CD4-positive, alpha-beta T cell (primary cell): ENCODE data around the gene IQSEC1. TPM values are rescaled to one million over a fixed set of nuclear protein-coding genes. Genes with fewer than 3 reads are reported as not detected.

Experiments
- ATAC-seq: fragments of 200-7000 bp; cut with Tn5 transposase; one replicate; pipeline ENCODE4 v1.10.0; 2022; ENCODE audit warnings: mild to moderate bottlenecking; ENCODE audit not compliant: poor library complexity
- CTCF ChIA-PET: fragments of 350-600 bp; sonication (Branson Sonifier 250); formaldehyde crosslinking; loops from one replicate; lab custom pipeline; 2021; ENCODE audit warnings: antibody characterized with exemption, inconsistent platforms; lab: Charles Lee
- POLR2A ChIA-PET: fragments of 350-600 bp; sonication (Branson Sonifier 250); formaldehyde crosslinking; loops from one replicate; lab custom pipeline; 2021; ENCODE audit warnings: antibody characterized with exemption, inconsistent platforms; lab: Charles Lee
- DNase-seq, 14 experiments: peaks; one replicate each; pipeline ENCODE4 v3.0.0-alpha.2; 2013 to 2020; ENCODE audit warnings: mixed read lengths in 2 of 14
- H3K27ac ChIP-seq, 2 donors: one replicate each; pipeline versions ENCODE4 v1.5.1 to v1.7.0; 2013; ENCODE audit warnings: low read length in 2 of 2, low read depth in 1 of 2, mild to moderate bottlenecking in 1 of 2
- H3K27me3 ChIP-seq, 2 experiments: 1 replicate in 1 of 2; 2 replicates in 1 of 2; pipeline versions ENCODE4 v1.6.1 to v1.7.0; 2013; ENCODE audit warnings: low read length in 2 of 2, control low read depth in 1 of 2, mild to moderate bottlenecking in 1 of 2, moderate library complexity in 1 of 2; ENCODE audit not compliant: insufficient read depth in 2 of 2, control insufficient read depth in 1 of 2
- H3K36me3 ChIP-seq: one replicate; pipeline ENCODE4 v1.6.1; 2013; ENCODE audit warnings: low read length, control low read depth; ENCODE audit not compliant: insufficient read depth
- H3K4me1 ChIP-seq: one replicate; pipeline ENCODE4 v1.6.1; 2013; ENCODE audit warnings: low read length, control low read depth; ENCODE audit not compliant: insufficient read depth
- H3K4me3 ChIP-seq: one replicate; pipeline ENCODE4 v1.5.1; 2013; ENCODE audit warnings: mild to moderate bottlenecking, low read length, moderate library complexity
- H3K9me3 ChIP-seq, 2 experiments: 1 replicate in 1 of 2; 2 replicates in 1 of 2; pipeline versions ENCODE4 v1.6.1 to v1.7.0; 2013; ENCODE audit warnings: low read length in 2 of 2, mild to moderate bottlenecking in 2 of 2, control low read depth in 1 of 2, moderate library complexity in 1 of 2; ENCODE audit not compliant: control insufficient read depth in 1 of 2, insufficient read depth in 1 of 2
- H3K27ac Mint-ChIP-seq: one replicate; pipeline ENCODE4 v1.8.0; 2020; ENCODE audit warnings: mixed read lengths
- H3K27me3 Mint-ChIP-seq: one replicate; pipeline ENCODE4 v1.8.0; 2021; ENCODE audit warnings: mixed read lengths
- H3K36me3 Mint-ChIP-seq: one replicate; pipeline ENCODE4 v1.8.0; 2021; ENCODE audit warnings: low read depth, mixed read lengths
- H3K4me1 Mint-ChIP-seq: one replicate; pipeline ENCODE4 v1.8.0; 2021; ENCODE audit warnings: low read depth, mixed read lengths
- H3K4me3 Mint-ChIP-seq: one replicate; pipeline ENCODE4 v1.8.0; 2020; ENCODE audit warnings: mild to moderate bottlenecking, mixed read lengths
- H3K9me3 Mint-ChIP-seq: one replicate; pipeline ENCODE4 v1.8.0; 2020; ENCODE audit warnings: mixed read lengths
- CTCF ChIP-seq: fragments of 200-600 bp; IDR thresholded peaks from one replicate; pipeline ENCODE4 v1.8.0; 2022; ENCODE audit warnings: antibody characterized with exemption, mild to moderate bottlenecking
- intact Hi-C, 2 experiments: fragments of 100-400 bp; cut with DNase I in 1 of 2; cut with micrococcal nuclease in 1 of 2; formaldehyde crosslinking; loops; one replicate each; pipeline versions ENCODE4 v1.15.1 to v1.9.0; 2023 to 2025; cut with DNase I, micrococcal nuclease
- total RNA-seq, 174 experiments: library from RNA in 2 of 174; stranded (reverse) in 2 of 174; gene quantifications; one replicate each; pipeline ENCODE4 v1.2.3 and lab custom pipeline; 2021 to 2026

The IQSEC1 gene
- total RNA-seq, 2 experiments from 2014 or later = 102 to 108 TPM

GRCh38 chr3:13114811-13115575 is 41.8 kb upstream of the IQSEC1 start:
- H3K9me3 ChIP-seq = no peaks in the 10 kb centered on the region
- DNase-seq (no peak), ATAC-seq (no peak)
- ChIA-PET POLR2A (no interaction called here), CTCF (no interaction called here)
- no peaks in the 10 kb centered on the region for H3K36me3 Mint-ChIP-seq
- intact Hi-C loops = no loop called here
- H3K4me1 Mint-ChIP-seq = peaks cover 12% of the 10 kb centered on the region
- no peak overlapping the region for H3K4me3 Mint-ChIP-seq
- no peak overlapping the region for H3K27ac Mint-ChIP-seq
- H3K27me3 ChIP-seq = no peaks in the 10 kb centered on the region
- H3K4me1 ChIP-seq = peaks cover 13% of the 10 kb centered on the region
- H3K4me3 ChIP-seq = no peak overlapping the region
- no peaks in the 10 kb centered on the region for H3K9me3 Mint-ChIP-seq
- TF ChIP-seq CTCF = no peak
- no peaks in the 10 kb centered on the region for H3K27me3 Mint-ChIP-seq
- no peaks in the 10 kb centered on the region for H3K36me3 ChIP-seq
- H3K27ac ChIP-seq = no peak overlapping the region

- Histone ChIP-seq H3K4me3 (no peak overlapping the region), H3K4me1 (peaks cover 13% of the 10 kb centered on the region), H3K27ac (no peak overlapping the region), H3K36me3 (no peaks in the 10 kb centered on the region), H3K9me3 (peaks cover 0 to 4% of the 10 kb centered on the region in 2 experiments), H3K27me3 (no peaks in the 10 kb centered on the region)
- Mint-ChIP-seq H3K36me3 (no peaks in the 10 kb centered on the region), H3K4me3 (no peak overlapping the region), H3K9me3 (no peaks in the 10 kb centered on the region), H3K27ac (no peak overlapping the region), H3K4me1 (peaks cover 12% of the 10 kb centered on the region), H3K27me3 (no peaks in the 10 kb centered on the region)
- ChIA-PET POLR2A (no interaction called here), CTCF (no interaction called here)
- ATAC-seq (no peak), DNase-seq (no peak)
- TF ChIP-seq CTCF = no peak
- intact Hi-C loops = no loop called here
These were observed 40.4 kb upstream of the IQSEC1 start for GRCh38 chr3:13113346-13114330.

GRCh38 chr3:13112521-13113345 is 39.5 kb upstream of the IQSEC1 start:
- POLR2A ChIA-PET = no interaction called here
- intact Hi-C loops = no loop called here

More at GRCh38 chr3:13112521-13113345, 39.5 kb upstream of the IQSEC1 start:
- no peaks in the 10 kb centered on the region for H3K27me3 ChIP-seq
- H3K9me3 ChIP-seq = peaks cover 0 to 4% of the 10 kb centered on the region in 2 experiments
- H3K27me3 Mint-ChIP-seq = no peaks in the 10 kb centered on the region
- no peak overlapping the region for H3K4me3 Mint-ChIP-seq
- H3K36me3 ChIP-seq = no peaks in the 10 kb centered on the region
- no peaks in the 10 kb centered on the region for H3K36me3 Mint-ChIP-seq
- CTCF ChIA-PET = no interaction called here
- no peak for DNase-seq
- ATAC-seq = no peak
- H3K27ac ChIP-seq = no peak overlapping the region
- peaks cover 12% of the 10 kb centered on the region for H3K4me1 Mint-ChIP-seq
- H3K4me3 ChIP-seq = no peak overlapping the region
- TF ChIP-seq CTCF = no peak
- no peak overlapping the region for H3K27ac Mint-ChIP-seq
- no peaks in the 10 kb centered on the region for H3K9me3 Mint-ChIP-seq
- H3K4me1 ChIP-seq = peaks cover 13% of the 10 kb centered on the region
